ENCODE results near the gene DCTN4.

Gene DCTN4

GRCh38 chr5:150764530-150764929, 5.7 kb upstream of the DCTN4 start:
- no peak for TF ChIP-seq CTCF (IDR thresholded peaks at IDR 0.05; ENCODE audit: insufficient read depth, missing control alignments)
- FAIRE-seq (no peak), DNase-seq (ENCODE audit: insufficient read length, low spot score) (no peak)

- no peak for FAIRE-seq
- DNase-seq (ENCODE audit: insufficient read length, low spot score): no peak
- peak; percentile 5 for TF ChIP-seq CTCF (IDR thresholded peaks at IDR 0.05; ENCODE audit: insufficient read depth, missing control alignments)
Measured at GRCh38 chr5:150763023-150763769, 4.4 kb upstream of the DCTN4 start.

- TF ChIP-seq CTCF (IDR thresholded peaks at IDR 0.05; ENCODE audit: insufficient read depth, missing control alignments): no peak
- DNase-seq (ENCODE audit: insufficient read length, low spot score) (no peak), FAIRE-seq (no peak)
Measured at GRCh38 chr5:150762211-150762610, 3.4 kb upstream of the DCTN4 start.

- DNase-seq (ENCODE audit: insufficient read length, low spot score): no peak
- no peak for FAIRE-seq
- TF ChIP-seq CTCF (IDR thresholded peaks at IDR 0.05; ENCODE audit: insufficient read depth, missing control alignments): no peak
Measured at GRCh38 chr5:150759334-150759583, 442 bp upstream of the DCTN4 start.

- FAIRE-seq (no peak), DNase-seq (ENCODE audit: insufficient read length, low spot score) (no peak)
- TF ChIP-seq CTCF (IDR thresholded peaks at IDR 0.05; ENCODE audit: insufficient read depth, missing control alignments): no peak
Measured at GRCh38 chr5:150758203-150758530, 650 bp downstream of the DCTN4 start.

- DNase-seq (ENCODE audit: insufficient read length, low spot score) (no peak), FAIRE-seq (no peak)
- TF ChIP-seq CTCF (IDR thresholded peaks at IDR 0.05; ENCODE audit: insufficient read depth, missing control alignments): no peak
Measured at GRCh38 chr5:150757087-150757649, 1.6 kb downstream of the DCTN4 start.

GRCh38 chr5:150753863-150754262, 5.0 kb downstream of the DCTN4 start:
- DNase-seq (ENCODE audit: insufficient read length, low spot score): no peak
- no peak for FAIRE-seq
- TF ChIP-seq CTCF (IDR thresholded peaks at IDR 0.05; ENCODE audit: insufficient read depth, missing control alignments): no peak

Measured in D721Med (cell line).